ENCODE results near the gene CITED1.

- no peak for TF ChIP-seq CTCF (IDR thresholded peaks at IDR 0.05)
- no peak for TF ChIP-seq POLR2A (IDR thresholded peaks at IDR 0.05)
Measured at GRCh38 chrX:72304877-72305276, 837 bp downstream of the CITED1 start.
